Nephron progenitor cell (in vitro differentiated cells): ENCODE results near the gene CDHR5.

Experiments used
- DNase-seq: peaks from one replicate; pipeline ENCODE4 v3.0.0; 2021
- H3K27ac Mint-ChIP-seq: 2 replicates; pipeline ENCODE4 v1.8.0; 2021; ENCODE audit warnings: mild to moderate bottlenecking, moderate library complexity, mixed read lengths
- H3K27me3 Mint-ChIP-seq: 2 replicates; pipeline ENCODE4 v1.8.0; 2021; ENCODE audit warnings: mild to moderate bottlenecking, low read depth, mixed read lengths; ENCODE audit not compliant: poor library complexity
- H3K36me3 Mint-ChIP-seq: 2 replicates; pipeline ENCODE4 v1.8.0; 2021; ENCODE audit warnings: low read depth, mixed read lengths
- H3K4me1 Mint-ChIP-seq: 2 replicates; pipeline ENCODE4 v1.8.0; 2021; ENCODE audit warnings: mixed read lengths
- H3K4me3 Mint-ChIP-seq: 2 replicates; pipeline ENCODE4 v1.8.0; 2021; ENCODE audit warnings: mild to moderate bottlenecking, moderate library complexity, mixed read lengths
- H3K9me3 Mint-ChIP-seq: 2 replicates; pipeline ENCODE4 v1.8.0; 2021; ENCODE audit warnings: mild to moderate bottlenecking, moderate library complexity, mixed read lengths
- CTCF ChIP-seq: fragments of 200-600 bp; sonication (generic); IDR thresholded peaks from 2 replicates; pipeline ENCODE4 v1.5.0; 2021; ENCODE audit warnings: antibody characterized with exemption

Gene CDHR5

GRCh38 chr11:596374-596773, 28.4 kb downstream of the CDHR5 start:
- H3K4me3 Mint-ChIP-seq: no peak overlapping the region
- TF ChIP-seq CTCF: no peak
- peaks cover 49% of the 10 kb centered on the region for H3K36me3 Mint-ChIP-seq
- DNase-seq: no peak
- no peak overlapping the region for H3K27ac Mint-ChIP-seq
- H3K27me3 Mint-ChIP-seq: no peaks in the 10 kb centered on the region
- H3K9me3 Mint-ChIP-seq: no peaks in the 10 kb centered on the region
- no peaks in the 10 kb centered on the region for H3K4me1 Mint-ChIP-seq

GRCh38 chr11:595400-595799, 29.4 kb downstream of the CDHR5 start:
- H3K27me3 Mint-ChIP-seq: no peaks in the 10 kb centered on the region
- no peaks in the 10 kb centered on the region for H3K4me1 Mint-ChIP-seq
- H3K36me3 Mint-ChIP-seq: peaks cover 55% of the 10 kb centered on the region
- no peak for TF ChIP-seq CTCF
- H3K4me3 Mint-ChIP-seq: no peak overlapping the region
- no peaks in the 10 kb centered on the region for H3K9me3 Mint-ChIP-seq
- DNase-seq: no peak
- H3K27ac Mint-ChIP-seq: no peak overlapping the region

- Mint-ChIP-seq H3K27ac (no peak overlapping the region), H3K9me3 (no peaks in the 10 kb centered on the region), H3K4me3 (no peak overlapping the region), H3K36me3 (peaks cover 64% of the 10 kb centered on the region), H3K27me3 (no peaks in the 10 kb centered on the region), H3K4me1 (no peaks in the 10 kb centered on the region)
- no peak for DNase-seq
- TF ChIP-seq CTCF: no peak
Measured at GRCh38 chr11:593347-593746, 31.4 kb downstream of the CDHR5 start.

- no peaks in the 10 kb centered on the region for H3K4me1 Mint-ChIP-seq
- no peak for DNase-seq
- H3K27me3 Mint-ChIP-seq: no peaks in the 10 kb centered on the region
- no peak for TF ChIP-seq CTCF
- no peak overlapping the region for H3K4me3 Mint-ChIP-seq
- no peak overlapping the region for H3K27ac Mint-ChIP-seq
- peaks cover 68% of the 10 kb centered on the region for H3K36me3 Mint-ChIP-seq
- H3K9me3 Mint-ChIP-seq: no peaks in the 10 kb centered on the region
Measured at GRCh38 chr11:592918-593317, 31.8 kb downstream of the CDHR5 start.

GRCh38 chr11:592501-592900, 32.3 kb downstream of the CDHR5 start:
- H3K4me1 Mint-ChIP-seq: no peaks in the 10 kb centered on the region
- no peaks in the 10 kb centered on the region for H3K27me3 Mint-ChIP-seq
- H3K27ac Mint-ChIP-seq: peak overlapping the region; percentile 82
- no peaks in the 10 kb centered on the region for H3K9me3 Mint-ChIP-seq
- no peak for DNase-seq
- TF ChIP-seq CTCF: no peak
- peaks cover 71% of the 10 kb centered on the region for H3K36me3 Mint-ChIP-seq
- H3K4me3 Mint-ChIP-seq: no peak overlapping the region

- Mint-ChIP-seq H3K4me1 (no peaks in the 10 kb centered on the region), H3K27me3 (no peaks in the 10 kb centered on the region), H3K27ac (peak overlapping the region; percentile 52), H3K9me3 (no peaks in the 10 kb centered on the region), H3K4me3 (no peak overlapping the region), H3K36me3 (peaks cover 73% of the 10 kb centered on the region)
- DNase-seq: no peak
- TF ChIP-seq CTCF: no peak
Measured at GRCh38 chr11:590997-591396, 33.8 kb downstream of the CDHR5 start.
